Caco-2 (cell line): ENCODE results near the gene PITRM1. TPM values are rescaled to one million over a fixed set of nuclear protein-coding genes. Genes with fewer than 3 reads are reported as not detected.

Source experiments
- BruUV-seq: library from RNA; stranded (reverse); fragments of 400-500 nt; replicated peaks from 2 replicates; lab custom pipeline; 2021; lab: Mats Ljungman, UMichigan
- CTCF ChIA-PET: fragments of 300-600 bp; sonication (Branson Sonifier 250); formaldehyde crosslinking; loops from one replicate; lab custom pipeline; 2022; ENCODE audit warnings: antibody characterized with exemption; lab: Charles Lee
- POLR2A ChIA-PET: fragments of 300-600 bp; sonication (Branson Sonifier 250); formaldehyde crosslinking; loops from one replicate; lab custom pipeline; 2022; ENCODE audit warnings: antibody characterized with exemption; lab: Charles Lee
- DNase-seq, 2 experiments: peaks; one replicate each; pipeline versions ENCODE4 v3.0.0 to v3.0.0-alpha.2; 2020 to 2022
- H3K27me3 ChIP-seq: replicated peaks from 2 replicates; pipeline ENCODE4 v1.6.0; 2011; ENCODE audit warnings: low read length; ENCODE audit not compliant: control insufficient read depth, insufficient read depth
- H3K36me3 ChIP-seq: 2 replicates; pipeline ENCODE4 v1.5.1; 2011; ENCODE audit warnings: low read length; ENCODE audit not compliant: control insufficient read depth, insufficient read depth
- H3K4me1 ChIP-seq: fragments of 250-450 bp; sonication (Bioruptor Pico); 2 replicates; pipeline ENCODE4 v1.5.1; 2020; ENCODE audit warnings: mild to moderate bottlenecking
- H3K4me3 ChIP-seq: 2 replicates; pipeline ENCODE4 v1.5.1; 2011; ENCODE audit warnings: low read depth, mild to moderate bottlenecking, control low read depth, low read length
- H3K9me3 ChIP-seq: fragments of 250-450 bp; sonication (Bioruptor Pico); 2 replicates; pipeline ENCODE4 v1.5.1; 2020; ENCODE audit warnings: mild to moderate bottlenecking, moderate library complexity
- H3K27ac Mint-ChIP-seq: one replicate; pipeline ENCODE4 v1.8.0; 2022; ENCODE audit warnings: mixed read lengths; ENCODE audit not compliant: unreplicated experiment
- H3K27me3 Mint-ChIP-seq: one replicate; pipeline ENCODE4 v1.8.0; 2022; ENCODE audit warnings: mixed read lengths; ENCODE audit not compliant: insufficient read depth, unreplicated experiment
- H3K36me3 Mint-ChIP-seq: one replicate; pipeline ENCODE4 v1.8.0; 2022; ENCODE audit warnings: mild to moderate bottlenecking, mixed read lengths; ENCODE audit not compliant: insufficient read depth, unreplicated experiment
- H3K4me1 Mint-ChIP-seq: one replicate; pipeline ENCODE4 v1.8.0; 2022; ENCODE audit warnings: low read depth, mixed read lengths; ENCODE audit not compliant: unreplicated experiment
- H3K4me3 Mint-ChIP-seq: one replicate; pipeline ENCODE4 v1.8.0; 2022; ENCODE audit warnings: mild to moderate bottlenecking, moderate library complexity, mixed read lengths; ENCODE audit not compliant: unreplicated experiment
- H3K9me3 Mint-ChIP-seq: one replicate; pipeline ENCODE4 v1.8.0; 2022; ENCODE audit warnings: mixed read lengths; ENCODE audit not compliant: unreplicated experiment
- intact Hi-C: fragments of 100-400 bp; cut with micrococcal nuclease; formaldehyde crosslinking; loops from one replicate; pipeline ENCODE4 v1.10.0; 2022; ENCODE audit not compliant: unreplicated experiment
- total RNA-seq: library from RNA; stranded (reverse); gene quantifications from 2 replicates; pipeline ENCODE4 v1.2.3, GENCODE V29; 2022
- TF ChIP-seq, protein P1 (sequence below), 2 experiments: fragments of 200-600 bp in 1 of 2; IDR thresholded peaks; 1 replicate in 1 of 2; 2 replicates in 1 of 2; pipeline versions ENCODE4 v1.5.1 to v1.8.0; 2011 to 2022; ENCODE audit warnings: antibody characterized with exemption in 1 of 2, control low read depth in 1 of 2, inconsistent platforms in 1 of 2, low read depth in 1 of 2, low read length in 1 of 2, mild to moderate bottlenecking in 1 of 2, moderate library complexity in 1 of 2; ENCODE audit not compliant: insufficient read depth in 1 of 2, severe bottlenecking in 1 of 2, unreplicated experiment in 1 of 2

The PITRM1 gene
- total RNA-seq, 1 experiment from 2014 or later = 80.5 TPM

GRCh38 chr10:3117486-3117885 lies 55.1 kb downstream of the PITRM1 start:
- Histone ChIP-seq H3K4me3 (no peak overlapping the region), H3K36me3 (peaks cover 12% of the 10 kb centered on the region), H3K27me3 (no peaks in the 10 kb centered on the region), H3K9me3 (no peaks in the 10 kb centered on the region), H3K4me1 (no peaks in the 10 kb centered on the region)
- ChIA-PET POLR2A (no interaction called here), CTCF (no interaction called here)
- Mint-ChIP-seq H3K27me3 (no peaks in the 10 kb centered on the region), H3K27ac (peak overlapping the region; percentile 43), H3K4me3 (no peak overlapping the region), H3K9me3 (no peaks in the 10 kb centered on the region), H3K36me3 (peaks cover 98% of the 10 kb centered on the region), H3K4me1 (no peaks in the 10 kb centered on the region)
- no TSS peak for BruUV-seq
- DNase-seq = no peak
- intact Hi-C loops = no loop called here
- TF ChIP-seq, protein P1, sequence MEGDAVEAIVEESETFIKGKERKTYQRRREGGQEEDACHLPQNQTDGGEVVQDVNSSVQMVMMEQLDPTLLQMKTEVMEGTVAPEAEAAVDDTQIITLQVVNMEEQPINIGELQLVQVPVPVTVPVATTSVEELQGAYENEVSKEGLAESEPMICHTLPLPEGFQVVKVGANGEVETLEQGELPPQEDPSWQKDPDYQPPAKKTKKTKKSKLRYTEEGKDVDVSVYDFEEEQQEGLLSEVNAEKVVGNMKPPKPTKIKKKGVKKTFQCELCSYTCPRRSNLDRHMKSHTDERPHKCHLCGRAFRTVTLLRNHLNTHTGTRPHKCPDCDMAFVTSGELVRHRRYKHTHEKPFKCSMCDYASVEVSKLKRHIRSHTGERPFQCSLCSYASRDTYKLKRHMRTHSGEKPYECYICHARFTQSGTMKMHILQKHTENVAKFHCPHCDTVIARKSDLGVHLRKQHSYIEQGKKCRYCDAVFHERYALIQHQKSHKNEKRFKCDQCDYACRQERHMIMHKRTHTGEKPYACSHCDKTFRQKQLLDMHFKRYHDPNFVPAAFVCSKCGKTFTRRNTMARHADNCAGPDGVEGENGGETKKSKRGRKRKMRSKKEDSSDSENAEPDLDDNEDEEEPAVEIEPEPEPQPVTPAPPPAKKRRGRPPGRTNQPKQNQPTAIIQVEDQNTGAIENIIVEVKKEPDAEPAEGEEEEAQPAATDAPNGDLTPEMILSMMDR (IDR thresholded peaks at IDR 0.05; ENCODE audit: insufficient read depth in 1 of 2, low read depth in 1 of 2, low read length in 1 of 2, severe bottlenecking in 1 of 2, unreplicated experiment in 1 of 2) = no peak

DNA sequence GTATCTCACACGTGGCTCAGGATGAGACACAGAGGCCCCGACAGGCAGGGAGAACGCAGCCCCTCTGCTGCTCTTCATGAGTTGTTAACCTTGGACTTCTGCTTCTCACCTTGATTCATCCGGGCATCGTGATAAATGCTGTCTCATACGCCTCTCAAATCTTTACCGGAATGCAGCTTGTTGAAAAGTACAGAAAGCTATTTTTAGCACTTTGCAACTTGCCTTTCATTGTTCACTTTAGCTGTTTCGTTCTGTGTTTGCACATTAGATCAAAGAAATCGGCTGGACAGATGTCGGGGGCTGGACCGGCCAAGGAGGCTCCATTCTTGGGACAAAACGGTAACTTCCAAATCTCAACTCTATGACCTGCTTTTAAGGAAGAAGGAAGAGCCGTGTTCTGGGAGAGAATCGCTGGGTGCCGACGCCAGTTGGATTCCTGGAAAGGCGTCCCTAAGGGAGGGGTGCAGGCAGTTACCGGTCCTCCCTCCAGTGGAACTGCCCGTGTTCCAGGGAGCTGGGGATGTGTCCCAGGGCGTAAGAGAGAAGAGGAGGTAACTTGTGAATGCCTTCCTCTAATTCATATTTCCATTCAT lies 56.0 kb downstream of the PITRM1 start:
- Histone ChIP-seq H3K4me3 (no peak overlapping the region), H3K9me3 (no peaks in the 10 kb centered on the region), H3K4me1 (no peaks in the 10 kb centered on the region), H3K36me3 (peaks cover 14% of the 10 kb centered on the region), H3K27me3 (no peaks in the 10 kb centered on the region)
- Mint-ChIP-seq H3K4me3 (no peak overlapping the region), H3K27me3 (no peaks in the 10 kb centered on the region), H3K27ac (no peak overlapping the region), H3K36me3 (peaks cover 99% of the 10 kb centered on the region), H3K9me3 (no peaks in the 10 kb centered on the region), H3K4me1 (no peaks in the 10 kb centered on the region)
- intact Hi-C loops = no loop called here
- POLR2A ChIA-PET = no interaction called here
- no TSS peak for BruUV-seq
- DNase-seq = no peak
- TF ChIP-seq, protein P1 (IDR thresholded peaks at IDR 0.05; ENCODE audit: insufficient read depth in 1 of 2, low read depth in 1 of 2, low read length in 1 of 2, severe bottlenecking in 1 of 2, unreplicated experiment in 1 of 2) = no peak
- CTCF ChIA-PET = no interaction called here

DNA sequence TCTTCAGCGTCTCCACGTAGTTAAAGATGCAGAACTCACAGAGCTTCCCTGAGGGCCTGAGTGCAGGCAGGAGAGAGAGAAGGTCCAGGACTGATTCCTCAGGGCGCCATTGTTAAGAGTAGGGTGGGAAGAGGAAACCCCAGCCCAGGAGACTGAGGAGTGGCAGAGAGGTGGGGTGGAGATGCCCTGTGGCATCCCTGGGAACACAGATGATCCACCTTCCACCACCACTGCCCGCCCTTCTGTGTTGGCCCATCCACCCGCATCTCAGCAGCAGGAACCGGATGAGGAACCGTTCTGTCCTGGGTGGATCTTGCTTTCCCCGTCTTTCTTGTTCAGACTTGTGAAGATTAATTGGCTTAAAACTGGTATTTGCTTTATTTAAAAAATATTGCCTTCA lies 56.9 kb downstream of the PITRM1 start:
- peaks cover 17% of the 10 kb centered on the region for H3K36me3 ChIP-seq
- ChIA-PET CTCF (no interaction called here), POLR2A (no interaction called here)
- no peaks in the 10 kb centered on the region for H3K9me3 ChIP-seq
- no peaks in the 10 kb centered on the region for H3K9me3 Mint-ChIP-seq
- no TSS peak for BruUV-seq
- no peak overlapping the region for H3K4me3 Mint-ChIP-seq
- DNase-seq = no peak
- intact Hi-C loops = no loop called here
- H3K27ac Mint-ChIP-seq = no peak overlapping the region
- TF ChIP-seq, protein P1 (IDR thresholded peaks at IDR 0.05; ENCODE audit: insufficient read depth in 1 of 2, low read depth in 1 of 2, low read length in 1 of 2, severe bottlenecking in 1 of 2, unreplicated experiment in 1 of 2) = no peak
- no peaks in the 10 kb centered on the region for H3K4me1 Mint-ChIP-seq
- no peaks in the 10 kb centered on the region for H3K27me3 Mint-ChIP-seq
- peaks cover 100% of the 10 kb centered on the region for H3K36me3 Mint-ChIP-seq
- H3K4me3 ChIP-seq = no peak overlapping the region
- no peaks in the 10 kb centered on the region for H3K27me3 ChIP-seq
- no peaks in the 10 kb centered on the region for H3K4me1 ChIP-seq
